Ishikawa (cell line): ENCODE data around the gene LIPN.

ENCODE experiments used
- CEBPB ChIP-seq: IDR thresholded peaks from 2 replicates; pipeline ENCODE4 v1.6.1; 2012
- CREB1 ChIP-seq: IDR thresholded peaks from 2 replicates; pipeline ENCODE4 v1.6.1; 2012; ENCODE audit warnings: low read depth
- EGR1 ChIP-seq: IDR thresholded peaks from 2 replicates; pipeline ENCODE4 v1.6.1; 2012
- EP300 ChIP-seq: IDR thresholded peaks from 2 replicates; pipeline ENCODE4 v1.6.1; 2012; ENCODE audit warnings: borderline replicate concordance
- FOXM1 ChIP-seq: IDR thresholded peaks from 2 replicates; pipeline ENCODE4 v1.6.1; 2012; ENCODE audit warnings: low read depth, borderline replicate concordance
- MAX ChIP-seq: IDR thresholded peaks from 2 replicates; pipeline ENCODE4 v1.6.1; 2012
- RAD21 ChIP-seq: IDR thresholded peaks from 2 replicates; pipeline ENCODE4 v1.6.1; 2012; ENCODE audit warnings: low read depth
- REST ChIP-seq: IDR thresholded peaks from 2 replicates; pipeline ENCODE4 v1.6.1; 2012; ENCODE audit warnings: low read depth, mild to moderate bottlenecking
- TAF1 ChIP-seq: IDR thresholded peaks from 2 replicates; pipeline ENCODE4 v1.6.1; 2012; ENCODE audit warnings: low read depth, mild to moderate bottlenecking
- TCF12 ChIP-seq: IDR thresholded peaks from 2 replicates; pipeline ENCODE4 v1.6.1; 2012; ENCODE audit warnings: low read depth
- USF1 ChIP-seq: IDR thresholded peaks from 2 replicates; pipeline ENCODE4 v1.6.1; 2012
- YY1 ChIP-seq: IDR thresholded peaks from 2 replicates; pipeline ENCODE4 v1.6.1; 2012; ENCODE audit warnings: low read depth

- TF ChIP-seq EGR1 (no peak), REST (no peak), FOXM1 (no peak), EP300 (no peak), TAF1 (no peak), YY1 (no peak), CEBPB (no peak), RAD21 (no peak), CREB1 (no peak), MAX (no peak), USF1 (no peak), TCF12 (no peak)
Observed at GRCh38 chr10:88755753-88756152, 4.1 kb upstream of the LIPN start.
